Measurements from ENCODE around the gene RBM24. TPM values are rescaled to one million over a fixed set of nuclear protein-coding genes. Genes with fewer than 3 reads are reported as not detected.

The RBM24 gene
- 10 to 100 TPM; 15.7 to 23.6 TPM for total RNA-seq
- long read RNA-seq, donor 1, partial matches to known transcripts, result 7 of 9 reads
- long read RNA-seq, donor 1, other reads (novel, unspliced or antisense), result 0 of 9 reads
- long read RNA-seq, donor 2, partial matches to known transcripts, result 6 of 12 reads
- long read RNA-seq, donor 2, other reads (novel, unspliced or antisense), result 1 of 12 reads

GRCh38 chr6:17281100-17281496, at the start of gene RBM24:
TSS of gene RBM24 (plus strand) at chr6:17281361. CDS start at chr6:17281582, 221 bp downstream.
- DNase-seq (ENCODE audit: low spot score), result peak; percentile 84
- intact Hi-C loops (cut with DNase I), result loop anchor here in 1 of 2 donors (5.0 to 10.0 kb wide), 3 partner anchors 116 to 301 kb away; no protein-coding TSS in a partner anchor

- intact Hi-C loops (cut with DNase I), result no loop called here
- DNase-seq (ENCODE audit: low spot score), result no peak
Observed at GRCh38 chr6:17233531-17233930, 47.6 kb upstream of the RBM24 start.

- intact Hi-C loops (cut with DNase I), result no loop called here
- DNase-seq (ENCODE audit: low spot score), result no peak
Observed at GRCh38 chr6:17237246-17237645, 43.9 kb upstream of the RBM24 start.

- DNase-seq (ENCODE audit: low spot score), result no peak
- intact Hi-C loops (cut with DNase I), result no loop called here
Observed at GRCh38 chr6:17239260-17239659, 41.9 kb upstream of the RBM24 start.

- intact Hi-C loops (cut with DNase I), result no loop called here
- DNase-seq (ENCODE audit: low spot score), result no peak
Observed at GRCh38 chr6:17240803-17241500, 40.2 kb upstream of the RBM24 start.

GRCh38 chr6:17242087-17242486, 39.1 kb upstream of the RBM24 start:
- intact Hi-C loops (cut with DNase I), result no loop called here
- DNase-seq (ENCODE audit: low spot score), result no peak

GRCh38 chr6:17250237-17250636, 30.9 kb upstream of the RBM24 start:
- DNase-seq (ENCODE audit: low spot score), result no peak
- intact Hi-C loops (cut with DNase I), result no loop called here

GRCh38 chr6:17251953-17252352, 29.2 kb upstream of the RBM24 start:
- no peak for DNase-seq (ENCODE audit: low spot score)
- intact Hi-C loops (cut with DNase I), result no loop called here

- no peak for DNase-seq (ENCODE audit: low spot score)
- intact Hi-C loops (cut with DNase I), result no loop called here
Observed at GRCh38 chr6:17258749-17259148, 22.4 kb upstream of the RBM24 start.

- intact Hi-C loops (cut with DNase I), result no loop called here
- DNase-seq (ENCODE audit: low spot score), result no peak
Observed at GRCh38 chr6:17265570-17265969, 15.6 kb upstream of the RBM24 start.

- intact Hi-C loops (cut with DNase I), result no loop called here
- DNase-seq (ENCODE audit: low spot score), result no peak
Observed at GRCh38 chr6:17267566-17267965, 13.6 kb upstream of the RBM24 start.

GRCh38 chr6:17268114-17268513, 13.0 kb upstream of the RBM24 start:
- intact Hi-C loops (cut with DNase I), result no loop called here
- DNase-seq (ENCODE audit: low spot score), result no peak

- DNase-seq (ENCODE audit: low spot score), result no peak
- intact Hi-C loops (cut with DNase I), result loop anchor here in 1 of 2 donors (10.0 kb wide), 1 partner anchor 55 kb away; no protein-coding TSS in a partner anchor
Observed at GRCh38 chr6:17269840-17270239, 11.3 kb upstream of the RBM24 start.

GRCh38 chr6:17271628-17272027, 9.5 kb upstream of the RBM24 start:
- intact Hi-C loops (cut with DNase I), result loop anchor here in 1 of 2 donors (10.0 kb wide), 1 partner anchor 57 kb away; no protein-coding TSS in a partner anchor
- DNase-seq (ENCODE audit: low spot score), result no peak

- intact Hi-C loops (cut with DNase I), result loop anchor here in 1 of 2 donors (10.0 kb wide), 1 partner anchor 62 kb away; no protein-coding TSS in a partner anchor
Observed at GRCh38 chr6:17276766-17277165, 4.4 kb upstream of the RBM24 start.

GRCh38 chr6:17277256-17277655, 3.9 kb upstream of the RBM24 start:
- DNase-seq (ENCODE audit: low spot score), result no peak
- intact Hi-C loops (cut with DNase I), result loop anchor here in 1 of 2 donors (10.0 kb wide), 1 partner anchor 62 kb away; no protein-coding TSS in a partner anchor

More at GRCh38 chr6:17276766-17277165, 4.4 kb upstream of the RBM24 start:
- DNase-seq (ENCODE audit: low spot score), result no peak

- intact Hi-C loops (cut with DNase I), result loop anchor here in 1 of 2 donors (10.0 kb wide), 1 partner anchor 64 kb away; no protein-coding TSS in a partner anchor
Observed at GRCh38 chr6:17278289-17279063, 2.7 kb upstream of the RBM24 start.

GRCh38 chr6:17280138-17280537, 1.0 kb upstream of the RBM24 start:
- intact Hi-C loops (cut with DNase I), result loop anchor here in 1 of 2 donors (5.0 to 10.0 kb wide), 3 partner anchors 115 to 302 kb away; no protein-coding TSS in a partner anchor

More at GRCh38 chr6:17278289-17279063, 2.7 kb upstream of the RBM24 start:
- DNase-seq (ENCODE audit: low spot score), result no peak

GRCh38 chr6:17280552-17281090, 540 bp upstream of the RBM24 start:
- peak; percentile 85 for DNase-seq (ENCODE audit: low spot score)
- intact Hi-C loops (cut with DNase I), result loop anchor here in 1 of 2 donors (5.0 to 10.0 kb wide), 3 partner anchors 116 to 302 kb away; no protein-coding TSS in a partner anchor

More at GRCh38 chr6:17280138-17280537, 1.0 kb upstream of the RBM24 start:
- no peak for DNase-seq (ENCODE audit: low spot score)
